HL-60 (cell line): ENCODE results near the gene PPM1M.

Experiments used
- CTCF ChIP-seq: IDR thresholded peaks from one replicate; pipeline ENCODE4 v1.5.1; 2011; ENCODE audit warnings: low read length, control low read depth, inconsistent platforms; ENCODE audit not compliant: insufficient read depth
- GABPA ChIP-seq: IDR thresholded peaks from 2 replicates; pipeline ENCODE4 v1.6.1; 2012; ENCODE audit warnings: low read depth
- POLR2AphosphoS5 ChIP-seq: IDR thresholded peaks from 2 replicates; pipeline ENCODE4 v1.6.1; 2012; ENCODE audit warnings: low read depth
- REST ChIP-seq: IDR thresholded peaks from 2 replicates; pipeline ENCODE4 v1.6.1; 2012; ENCODE audit warnings: low read depth; ENCODE audit not compliant: insufficient replicate concordance

- TF ChIP-seq CTCF (no peak), REST (no peak), POLR2AphosphoS5 (no peak), GABPA (no peak)
These were observed 8.4 kb upstream of the PPM1M start for GRCh38 chr3:52237006-52237656.
